ENCODE measurements around the gene PAWR. TPM values are rescaled to one million over a fixed set of nuclear protein-coding genes. Genes with fewer than 3 reads are reported as not detected.

Gene PAWR
- total and polyA plus RNA-seq, 10 of the 15 experiments (the other 5 are each of a cell fraction or from before 2014, with no cell fraction given), result 8.1 to 70.6 (median 24.2) TPM

GRCh38 chr12:79552192-79552591 lies 138.6 kb downstream of the PAWR start:
- CTCF ChIA-PET, result interaction anchor here (0.7 to 2.1 kb wide), 5 partner anchors 134 to 186 kb away, joined by 3 to 6 read pairs (median 3); partner anchors contain the start of gene PAWR
- no TSS peak for BruUV-seq (replicated peaks)
- no peaks in the 10 kb centered on the region for H4K20me1 ChIP-seq (ENCODE audit: control insufficient read depth, insufficient read depth)
- ATAC-seq (no peak), FAIRE-seq (no peak), DNase-seq (ENCODE audit: low read depth, low spot score) (no peak)
- RAD21 ChIA-PET (ENCODE audit: unreplicated experiment), result no interaction called here
- no peaks in the 10 kb centered on the region for H3K4me1 ChIP-seq (ENCODE audit: control insufficient read depth, insufficient read depth, low read length)
- in situ Hi-C loops (cut with MboI), result loop anchor here (5.0 kb wide), 1 partner anchor 635 kb away; no protein-coding TSS in a partner anchor
- no peak overlapping the region for H3K9ac ChIP-seq (ENCODE audit: control insufficient read depth, insufficient read depth, low read length)
- POLR2A ChIA-PET, result no interaction called here
- no peaks in the 10 kb centered on the region; a peak in 1 of 4 replicates for H3K36me3 ChIP-seq (ENCODE audit: control insufficient read depth in 2 of 2, insufficient read depth in 2 of 2, low read length in 1 of 2)
- intact Hi-C loops (cut with micrococcal nuclease; ENCODE audit: unreplicated experiment), result no loop called here
- H3K9me3 ChIP-seq (replicated peaks; ENCODE audit: control insufficient read depth, insufficient read depth, low read length), result no peaks in the 10 kb centered on the region; the same call in 2 of the 3 replicates
- 99% methylated on average over 6 of the region's 6 CpGs for WGBS (ENCODE audit: insufficient coverage, insufficient replicate concordance, low lambda C conversion rate, missing lambda C conversion rate)
- TF ChIP-seq, protein P1, sequence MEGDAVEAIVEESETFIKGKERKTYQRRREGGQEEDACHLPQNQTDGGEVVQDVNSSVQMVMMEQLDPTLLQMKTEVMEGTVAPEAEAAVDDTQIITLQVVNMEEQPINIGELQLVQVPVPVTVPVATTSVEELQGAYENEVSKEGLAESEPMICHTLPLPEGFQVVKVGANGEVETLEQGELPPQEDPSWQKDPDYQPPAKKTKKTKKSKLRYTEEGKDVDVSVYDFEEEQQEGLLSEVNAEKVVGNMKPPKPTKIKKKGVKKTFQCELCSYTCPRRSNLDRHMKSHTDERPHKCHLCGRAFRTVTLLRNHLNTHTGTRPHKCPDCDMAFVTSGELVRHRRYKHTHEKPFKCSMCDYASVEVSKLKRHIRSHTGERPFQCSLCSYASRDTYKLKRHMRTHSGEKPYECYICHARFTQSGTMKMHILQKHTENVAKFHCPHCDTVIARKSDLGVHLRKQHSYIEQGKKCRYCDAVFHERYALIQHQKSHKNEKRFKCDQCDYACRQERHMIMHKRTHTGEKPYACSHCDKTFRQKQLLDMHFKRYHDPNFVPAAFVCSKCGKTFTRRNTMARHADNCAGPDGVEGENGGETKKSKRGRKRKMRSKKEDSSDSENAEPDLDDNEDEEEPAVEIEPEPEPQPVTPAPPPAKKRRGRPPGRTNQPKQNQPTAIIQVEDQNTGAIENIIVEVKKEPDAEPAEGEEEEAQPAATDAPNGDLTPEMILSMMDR (IDR thresholded peaks at IDR 0.05 in 2 of 3, conservative IDR thresholded peaks at IDR 0.05 in 1 of 3; ENCODE audit: control insufficient read depth in 2 of 3, extremely low read depth in 1 of 3, insufficient read depth in 1 of 3, low read depth in 3 of 3, low read length in 3 of 3), result no peak
- TF ChIP-seq PBX3 (IDR thresholded peaks at IDR 0.05; ENCODE audit: insufficient replicate concordance, low read depth, low read length), result no peak
- TF ChIP-seq CREM (IDR thresholded peaks at IDR 0.05; ENCODE audit: low read depth), result no peak
- no peak for TF ChIP-seq PML (IDR thresholded peaks at IDR 0.05; ENCODE audit: low read length)
- SMC1A ChIA-PET (ENCODE audit: uncharacterized antibody, unreplicated experiment), result interaction anchor here (1.0 kb wide), 1 partner anchor 184 kb away, joined by 3 read pairs; no protein-coding TSS in a partner anchor
- no peak overlapping the region for H3K4me2 ChIP-seq (ENCODE audit: control insufficient read depth, insufficient read depth)
- no peak overlapping the region for H3K27ac ChIP-seq (ENCODE audit: control insufficient read depth, insufficient read depth)
- no peak overlapping the region for H3K4me3 ChIP-seq
- no peaks in the 10 kb centered on the region for H3K79me2 ChIP-seq (ENCODE audit: control insufficient read depth, insufficient read depth, low read length)
- no peak overlapping the region for H2AFZ ChIP-seq (ENCODE audit: control insufficient read depth, low read depth, low read length)
- no peaks in the 10 kb centered on the region for H3K27me3 ChIP-seq (replicated peaks in 1 of 2; ENCODE audit: control insufficient read depth in 2 of 2, insufficient read depth in 2 of 2, low read length in 1 of 2)
